Ascending aorta (tissue), 2 donors: Measurements from ENCODE around the gene NFYA. TPM values are rescaled to one million over a fixed set of nuclear protein-coding genes. Genes with fewer than 3 reads are reported as not detected.
A peak's percentile ranks its signal among the peaks of the same experiment; 100 is the strongest.

Experiments
- DNase-seq, 2 donors: peaks; one replicate each; pipeline ENCODE4 v3.0.0-alpha.2; 2019; ENCODE audit warnings: low spot score in 2 of 2
- H3K27ac ChIP-seq, 2 donors: fragments of 200-600 bp; sonication (generic); one replicate each; pipeline ENCODE4 v1.5.1; 2016 to 2017; ENCODE audit warnings: mild to moderate bottlenecking in 1 of 2
- H3K27me3 ChIP-seq: fragments of 200-600 bp; sonication (generic); one replicate; pipeline ENCODE4 v1.5.1; 2017
- H3K36me3 ChIP-seq, 2 donors: fragments of 200-600 bp; sonication (generic); one replicate each; pipeline ENCODE4 v1.5.1; 2016
- H3K4me1 ChIP-seq, 2 donors: fragments of 200-600 bp; sonication (generic); one replicate each; pipeline ENCODE4 v1.5.1; 2016 to 2017; ENCODE audit warnings: mild to moderate bottlenecking in 1 of 2
- H3K4me3 ChIP-seq, 2 donors: fragments of 200-600 bp; sonication (generic); one replicate each; pipeline ENCODE4 v1.5.1; 2016 to 2017; ENCODE audit warnings: mild to moderate bottlenecking in 1 of 2
- H3K9me3 ChIP-seq, 2 donors: fragments of 200-600 bp; sonication (generic); one replicate each; pipeline ENCODE4 v1.5.1; 2016
- intact Hi-C: fragments of 100-400 bp; cut with DNase I; formaldehyde crosslinking; loops from one replicate; pipeline ENCODE4 v1.15.1; 2023
- total RNA-seq: library from RNA; depleted of rRNA; stranded (reverse); fragments of >200 nt; gene quantifications from one replicate; pipeline ENCODE4 v1.1.0, GENCODE V29; 2016
- TF ChIP-seq, protein P1 (sequence below), 3 experiments: fragments of 200-600 bp in 2 of 3; fragments of 450-650 bp in 1 of 3; sonication (generic) in 2 of 3; IDR thresholded peaks; one replicate each; pipeline ENCODE4 v1.5.1; 2016 to 2019; ENCODE audit warnings: antibody characterized with exemption in 3 of 3, mild to moderate bottlenecking in 1 of 3, moderate library complexity in 1 of 3

Gene NFYA
- total RNA-seq, 1 donor from 2014 or later = 10.4 TPM

DNA sequence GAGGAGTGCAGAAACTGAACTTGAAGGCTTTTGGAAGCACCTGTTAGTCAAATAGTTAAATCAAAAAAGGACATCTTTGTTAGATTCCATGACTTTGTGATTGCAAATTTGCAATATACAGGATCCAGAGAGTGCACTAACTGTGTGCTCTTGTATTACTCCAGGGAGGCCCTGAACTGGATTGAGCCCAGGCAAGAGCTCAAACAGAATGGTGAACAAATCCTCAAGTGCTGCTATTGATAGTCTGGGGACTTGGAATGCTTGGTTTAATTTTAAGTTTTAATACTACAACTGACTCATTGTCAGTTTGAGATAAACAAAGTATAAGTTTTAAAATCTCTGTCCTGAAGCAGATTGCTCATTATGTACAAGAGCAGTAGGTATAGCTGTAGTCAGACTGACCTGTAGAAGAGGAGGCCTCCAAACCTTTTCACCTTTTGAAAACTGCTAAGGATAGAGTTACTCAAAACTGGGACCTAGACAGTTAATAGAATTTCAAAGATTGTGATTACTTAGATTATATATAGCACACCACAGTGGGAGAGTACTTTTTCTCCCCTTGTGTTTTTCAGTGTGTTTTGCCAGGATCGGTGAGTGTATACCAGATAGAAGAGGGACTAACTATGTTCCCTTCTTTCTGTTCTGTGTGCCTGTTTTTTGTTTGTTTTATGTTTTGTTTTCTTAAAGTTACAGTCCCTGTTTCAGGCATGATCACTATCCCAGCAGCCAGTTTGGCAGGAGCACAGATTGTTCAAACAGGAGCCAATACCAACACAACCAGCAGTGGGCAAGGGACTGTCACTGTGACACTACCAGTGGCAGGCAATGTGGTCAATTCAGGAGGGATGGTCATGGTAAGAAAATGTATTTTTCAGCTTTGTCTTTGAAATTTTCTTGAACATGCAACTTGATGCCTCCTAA lies 18.3 kb downstream of the NFYA start:
- H3K27me3 ChIP-seq = no peaks in the 10 kb centered on the region
- no peaks in the 10 kb centered on the region for H3K4me1 ChIP-seq
- intact Hi-C loops = no loop called here
- H3K4me3 ChIP-seq = no peak overlapping the region
- H3K36me3 ChIP-seq = peaks cover 54 to 75% of the 10 kb centered on the region in 2 donors
- TF ChIP-seq, protein P1, sequence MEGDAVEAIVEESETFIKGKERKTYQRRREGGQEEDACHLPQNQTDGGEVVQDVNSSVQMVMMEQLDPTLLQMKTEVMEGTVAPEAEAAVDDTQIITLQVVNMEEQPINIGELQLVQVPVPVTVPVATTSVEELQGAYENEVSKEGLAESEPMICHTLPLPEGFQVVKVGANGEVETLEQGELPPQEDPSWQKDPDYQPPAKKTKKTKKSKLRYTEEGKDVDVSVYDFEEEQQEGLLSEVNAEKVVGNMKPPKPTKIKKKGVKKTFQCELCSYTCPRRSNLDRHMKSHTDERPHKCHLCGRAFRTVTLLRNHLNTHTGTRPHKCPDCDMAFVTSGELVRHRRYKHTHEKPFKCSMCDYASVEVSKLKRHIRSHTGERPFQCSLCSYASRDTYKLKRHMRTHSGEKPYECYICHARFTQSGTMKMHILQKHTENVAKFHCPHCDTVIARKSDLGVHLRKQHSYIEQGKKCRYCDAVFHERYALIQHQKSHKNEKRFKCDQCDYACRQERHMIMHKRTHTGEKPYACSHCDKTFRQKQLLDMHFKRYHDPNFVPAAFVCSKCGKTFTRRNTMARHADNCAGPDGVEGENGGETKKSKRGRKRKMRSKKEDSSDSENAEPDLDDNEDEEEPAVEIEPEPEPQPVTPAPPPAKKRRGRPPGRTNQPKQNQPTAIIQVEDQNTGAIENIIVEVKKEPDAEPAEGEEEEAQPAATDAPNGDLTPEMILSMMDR (IDR thresholded peaks at IDR 0.05) = no peak
- no peak for DNase-seq
- H3K9me3 ChIP-seq = no peaks in the 10 kb centered on the region
- no peak overlapping the region for H3K27ac ChIP-seq

GRCh38 chr6:41092421-41093140 lies 19.8 kb downstream of the NFYA start:
- Histone ChIP-seq H3K4me1 (no peaks in the 10 kb centered on the region), H3K9me3 (no peaks in the 10 kb centered on the region), H3K27me3 (no peaks in the 10 kb centered on the region), H3K4me3 (no peak overlapping the region), H3K36me3 (peaks cover 60 to 88% of the 10 kb centered on the region in 2 donors), H3K27ac (no peak overlapping the region)
- no peak for DNase-seq
- intact Hi-C loops = no loop called here
- TF ChIP-seq, protein P1 (IDR thresholded peaks at IDR 0.05) = no peak

DNA sequence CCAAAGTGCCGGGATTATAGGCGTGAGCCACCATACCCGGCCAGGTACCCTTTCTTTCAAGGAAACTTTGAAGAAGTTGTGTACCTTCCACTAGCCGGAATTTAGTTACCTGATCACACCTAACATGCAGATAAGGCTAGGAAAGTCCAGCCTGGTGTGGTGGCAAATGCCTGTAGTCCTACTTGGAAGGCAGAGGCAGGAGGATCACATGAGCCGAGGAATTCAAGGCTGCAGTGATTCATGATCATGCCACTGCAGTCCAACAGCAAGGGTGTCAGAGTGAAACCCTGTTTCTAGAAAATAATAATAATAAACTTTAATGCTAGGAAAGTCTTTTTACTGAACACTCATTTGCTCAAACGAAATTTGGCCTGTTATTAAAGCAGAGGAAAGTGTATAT lies 21.0 kb downstream of the NFYA start:
- TF ChIP-seq, protein P1 (IDR thresholded peaks at IDR 0.05) = no peak
- Histone ChIP-seq H3K4me1 (peaks cover 0 to 3% of the 10 kb centered on the region in 2 donors), H3K9me3 (no peaks in the 10 kb centered on the region), H3K36me3 (peaks cover 61 to 93% of the 10 kb centered on the region in 2 donors), H3K27ac (no peak overlapping the region), H3K4me3 (no peak overlapping the region), H3K27me3 (no peaks in the 10 kb centered on the region)
- intact Hi-C loops = no loop called here
- no peak for DNase-seq

DNA sequence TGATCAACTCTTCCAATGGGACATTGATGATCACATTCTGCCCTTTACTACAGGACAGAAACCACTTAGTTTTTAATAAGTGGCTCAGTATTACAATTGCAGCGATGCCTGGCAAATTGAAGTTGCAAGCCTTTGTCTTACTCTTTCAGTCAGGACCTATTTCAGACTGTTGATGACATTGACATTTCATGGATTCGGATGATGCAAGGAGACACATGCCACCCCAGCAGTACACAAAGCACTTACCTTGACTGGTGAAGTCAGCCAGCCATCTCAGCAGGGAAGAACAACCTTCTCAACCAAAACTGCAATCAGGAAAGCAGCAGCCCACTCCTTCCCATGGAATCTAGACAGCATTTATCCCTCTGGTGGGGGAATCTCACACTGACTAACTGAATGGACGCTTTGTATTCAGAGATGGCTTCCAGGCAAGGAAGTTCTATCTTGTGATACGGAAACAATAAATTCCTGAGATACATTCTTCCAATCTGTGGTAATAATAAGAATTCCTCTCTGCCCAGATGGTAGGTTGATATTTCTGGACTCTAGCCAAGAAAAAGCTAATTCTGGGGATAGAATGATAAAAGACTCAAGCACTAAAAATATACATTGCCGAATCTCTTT lies 24.8 kb downstream of the NFYA start:
- no peaks in the 10 kb centered on the region for H3K9me3 ChIP-seq
- no peaks in the 10 kb centered on the region for H3K27me3 ChIP-seq
- DNase-seq = no peak
- peaks cover 42 to 75% of the 10 kb centered on the region in 2 donors for H3K36me3 ChIP-seq
- peak overlapping the region in 1 of 2 donors; percentile 15 for H3K27ac ChIP-seq
- peaks cover 0 to 3% of the 10 kb centered on the region in 2 donors for H3K4me1 ChIP-seq
- no peak overlapping the region for H3K4me3 ChIP-seq
- TF ChIP-seq, protein P1 (IDR thresholded peaks at IDR 0.05) = no peak
- intact Hi-C loops = no loop called here

DNA sequence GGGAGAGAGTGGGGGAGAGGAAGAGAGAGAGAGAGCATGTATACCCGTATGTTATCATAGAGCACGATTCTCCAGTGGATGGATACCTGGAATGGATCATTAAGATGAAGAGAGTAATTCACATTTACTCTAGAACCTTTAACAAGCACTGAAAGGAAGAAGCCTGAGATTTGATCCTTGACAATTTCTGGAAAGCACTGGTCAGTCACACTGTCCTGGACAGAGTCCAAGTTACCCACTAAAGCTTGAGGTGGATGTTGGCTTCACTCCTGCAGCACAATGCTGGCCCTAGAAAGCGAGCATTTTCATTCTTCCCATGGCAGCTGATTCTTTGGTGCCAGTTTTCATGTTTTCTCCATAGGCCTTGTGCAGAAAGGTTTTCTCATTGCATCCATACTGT lies 25.6 kb downstream of the NFYA start:
- H3K27ac ChIP-seq = peak overlapping the region in 1 of 2 donors; percentile 15
- H3K9me3 ChIP-seq = no peaks in the 10 kb centered on the region
- H3K4me3 ChIP-seq = no peak overlapping the region
- intact Hi-C loops = no loop called here
- no peak for DNase-seq
- peaks cover 0 to 3% of the 10 kb centered on the region in 2 donors for H3K4me1 ChIP-seq
- peaks cover 34 to 67% of the 10 kb centered on the region in 2 donors for H3K36me3 ChIP-seq
- no peaks in the 10 kb centered on the region for H3K27me3 ChIP-seq
- TF ChIP-seq, protein P1 (IDR thresholded peaks at IDR 0.05) = no peak
